HG03135 (cell line): Measurements from ENCODE around the gene OR10H4.
"Not testable (repeated sequence)": the region's sequence is repeated elsewhere in the genome, so short reads cannot be mapped to it uniquely, and the experiment has no call there.

Experiments
- ATAC-seq: cut with Tn5 transposase; IDR thresholded peaks from one replicate; pipeline ENCODE4 v1.9.1; 2021; ENCODE audit warnings: mild to moderate bottlenecking, moderate library complexity; ENCODE audit not compliant: unreplicated experiment

OR10H4 gene

DNA sequence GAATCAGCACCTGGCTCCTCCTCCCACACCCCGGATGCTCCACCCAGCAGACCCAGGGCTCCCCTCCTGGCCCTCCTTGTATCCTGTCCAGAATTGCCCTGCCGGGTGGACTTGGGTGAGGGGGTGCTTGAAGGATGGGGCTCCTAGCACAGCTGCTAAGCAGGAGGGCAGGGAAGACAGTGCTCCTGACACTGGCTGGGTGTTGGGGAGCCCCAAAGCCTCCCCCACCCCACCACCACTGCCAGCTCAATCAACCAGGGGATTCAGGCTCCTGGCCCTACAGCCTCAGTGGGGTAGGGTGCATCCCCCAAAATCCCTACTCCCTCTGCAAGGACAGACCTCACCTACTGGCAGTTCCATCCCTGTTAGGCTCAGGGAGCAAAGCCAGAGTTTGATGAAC lies 11.9 kb upstream of the OR10H4 start:
- ATAC-seq = no peak

- no peak for ATAC-seq
These were observed 11.0 kb upstream of the OR10H4 start for GRCh38 chr19:15937771-15938170.

DNA sequence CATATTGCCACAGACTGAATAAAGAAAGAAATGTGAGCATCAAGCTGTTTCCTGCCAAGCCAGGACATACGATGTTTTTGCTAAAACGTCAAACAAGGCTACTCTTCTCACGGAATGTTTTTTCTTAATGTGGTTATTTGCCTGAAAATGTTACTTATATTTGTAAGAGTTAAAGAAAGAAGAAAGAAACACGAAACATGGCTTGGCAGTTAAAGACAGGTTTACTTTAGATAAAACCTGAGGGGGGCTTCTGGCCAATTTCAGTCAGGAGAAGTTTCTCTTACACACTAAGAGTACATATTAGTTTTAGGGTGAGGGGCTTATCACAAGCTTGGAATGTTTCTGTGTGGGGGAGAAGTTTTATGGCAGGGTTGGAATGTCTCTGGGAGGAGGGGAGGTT lies 4.4 kb upstream of the OR10H4 start:
- no peak for ATAC-seq

GRCh38 chr19:15945301-15945700 lies 3.5 kb upstream of the OR10H4 start:
- ATAC-seq = no peak

DNA sequence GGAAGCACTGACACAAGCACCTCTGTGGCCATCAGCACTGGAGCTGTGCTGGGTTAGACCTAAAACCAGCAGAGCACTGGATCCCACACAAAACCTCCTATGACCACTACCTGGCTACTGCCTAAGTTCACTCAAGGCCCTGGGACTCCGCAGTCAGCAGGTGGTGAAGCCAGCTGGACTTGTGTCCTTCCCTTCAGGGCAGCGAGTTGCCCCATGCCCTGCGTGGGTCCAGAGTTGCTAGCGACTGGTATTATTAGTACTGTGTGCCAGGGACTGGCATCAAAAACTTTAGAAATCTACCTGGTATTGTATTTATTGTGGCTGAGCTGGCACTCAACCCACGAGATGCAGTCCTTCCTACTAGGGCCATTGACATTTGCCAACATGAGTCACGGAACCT lies 6.0 kb downstream of the OR10H4 start:
- no peak for ATAC-seq

DNA sequence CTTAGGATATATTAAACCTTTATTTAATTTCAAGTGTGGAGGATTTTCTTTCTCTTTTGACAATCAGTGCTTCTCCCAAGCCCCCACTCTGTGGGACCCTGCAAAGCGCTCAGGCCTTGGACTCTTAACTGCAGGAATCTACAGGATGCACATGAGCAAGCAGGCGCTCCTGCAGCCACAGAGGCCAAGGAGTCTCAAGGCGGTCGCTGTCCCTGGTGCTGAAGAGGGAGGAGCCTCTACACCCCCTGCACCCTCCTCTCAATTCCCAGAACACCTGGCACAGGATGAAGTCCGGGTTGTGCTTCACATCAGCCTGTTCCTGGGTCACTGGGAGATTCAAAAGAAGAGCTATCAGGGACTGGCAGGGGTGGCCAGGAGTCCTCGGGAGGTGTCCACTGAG lies 13.5 kb downstream of the OR10H4 start:
- no peak for ATAC-seq

GRCh38 chr19:15964231-15964630 lies 15.4 kb downstream of the OR10H4 start:
- no peak for ATAC-seq

DNA sequence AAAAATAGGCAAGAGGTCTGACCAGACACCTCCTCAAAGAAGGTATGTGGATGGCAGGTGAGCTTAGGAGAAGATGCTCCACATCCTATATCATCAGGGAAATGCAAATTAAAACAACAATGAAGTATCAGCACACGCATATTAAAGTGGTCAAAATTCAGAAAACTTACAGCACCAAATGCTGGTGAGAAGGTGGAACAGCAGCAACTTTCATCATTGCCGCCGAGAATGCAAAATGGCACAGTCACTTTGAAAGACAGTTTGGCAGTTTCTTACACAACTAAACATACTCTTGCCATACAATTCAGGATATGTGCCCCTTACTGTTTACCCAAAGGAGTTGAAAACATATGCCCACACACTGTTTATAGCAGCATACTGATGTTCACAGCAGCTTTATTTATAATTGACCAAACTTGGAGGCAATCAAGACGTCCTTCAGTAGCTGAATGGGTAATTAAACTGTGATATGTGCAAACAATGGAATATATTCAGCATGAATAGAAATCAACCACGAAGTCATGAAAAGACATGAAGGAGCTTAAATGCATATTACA lies 22.5 kb downstream of the OR10H4 start:
- ATAC-seq = no peak

- ATAC-seq = not testable (repeated sequence)
These were observed 23.2 kb downstream of the OR10H4 start for GRCh38 chr19:15972043-15972442.

DNA sequence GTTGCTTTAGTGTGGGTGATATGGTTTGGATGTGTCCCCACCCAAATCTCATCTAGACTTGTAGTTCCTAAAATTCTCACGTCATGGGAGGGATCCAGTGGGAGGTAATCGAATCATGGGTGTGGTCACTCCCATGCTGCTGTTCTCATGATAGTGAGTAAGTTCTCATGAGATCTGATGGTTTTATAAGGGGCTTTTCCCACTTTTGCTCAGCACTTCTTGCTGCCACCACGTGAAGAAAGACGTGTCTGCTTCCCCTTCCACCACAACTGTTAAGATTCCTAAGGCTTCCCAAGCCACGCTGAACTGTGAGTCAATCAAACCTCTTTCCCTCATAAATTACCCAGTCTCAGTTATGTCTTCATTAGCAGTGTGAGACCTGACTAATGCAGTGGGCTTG lies 26.0 kb downstream of the OR10H4 start:
- no peak for ATAC-seq

- ATAC-seq = no peak
These were observed 28.3 kb downstream of the OR10H4 start for GRCh38 chr19:15976836-15977689.

DNA sequence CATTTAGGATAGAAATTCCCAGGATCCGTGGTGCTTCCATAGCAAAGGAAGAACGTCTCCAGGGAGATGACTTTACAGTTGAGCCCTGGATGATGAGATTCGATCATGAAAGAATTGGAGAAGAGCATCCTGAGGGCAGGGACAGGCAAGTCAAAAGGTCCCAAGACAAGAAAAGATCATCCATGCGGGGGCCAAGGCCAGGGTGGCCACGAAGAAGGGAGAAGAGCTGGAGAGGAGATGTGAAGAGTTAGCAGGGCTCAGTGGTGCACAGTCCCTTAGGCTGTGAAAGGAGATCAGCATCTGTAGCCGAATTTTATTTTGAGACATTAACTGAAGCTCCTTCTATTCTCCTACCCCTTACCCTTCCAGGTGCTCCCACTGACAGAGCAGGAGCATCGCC lies 28.9 kb downstream of the OR10H4 start:
- no peak for ATAC-seq

- ATAC-seq = no peak
These were observed 30.5 kb downstream of the OR10H4 start for GRCh38 chr19:15979293-15979692.

- not testable (repeated sequence) for ATAC-seq
These were observed 37.0 kb downstream of the OR10H4 start for GRCh38 chr19:15985831-15986230.

GRCh38 chr19:15986701-15987100 lies 37.9 kb downstream of the OR10H4 start:
- no peak for ATAC-seq

DNA sequence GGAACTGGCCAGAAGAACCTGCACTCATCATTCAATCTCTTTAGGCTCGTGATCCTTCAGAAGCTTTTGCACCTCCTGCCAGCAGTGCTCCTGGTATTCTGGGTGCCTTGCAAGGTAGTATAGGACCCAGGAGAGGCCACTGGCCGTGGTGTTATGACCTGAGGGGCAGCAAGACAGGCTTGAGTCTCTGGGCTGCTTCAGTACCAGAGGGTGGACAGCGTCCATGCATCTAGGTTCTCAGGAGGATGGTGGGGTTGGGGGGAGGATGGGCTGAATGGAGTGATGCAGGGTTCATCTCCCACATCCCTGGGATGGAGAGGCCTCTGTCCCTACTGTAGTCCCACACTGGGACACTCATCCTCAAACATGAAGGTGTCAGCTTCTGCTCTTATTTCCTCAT lies 41.1 kb downstream of the OR10H4 start:
- no peak for ATAC-seq

DNA sequence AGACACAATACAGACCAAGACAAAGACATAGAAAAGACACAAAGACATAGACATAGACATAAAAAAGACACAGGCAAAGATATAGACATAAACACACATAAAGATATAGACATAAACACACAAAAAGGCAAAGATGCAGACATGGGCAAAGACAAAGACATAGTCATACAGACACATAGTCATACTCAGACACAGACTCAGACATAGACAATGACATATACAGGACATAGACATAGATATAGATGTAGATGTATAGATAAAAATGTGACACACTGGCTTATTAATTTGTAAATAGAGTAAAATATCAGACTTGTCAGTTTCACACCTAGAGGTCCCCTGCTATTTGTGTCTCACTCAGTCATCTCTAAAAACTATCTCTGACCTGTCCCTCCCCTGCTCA lies 42.8 kb downstream of the OR10H4 start:
- ATAC-seq = no peak

DNA sequence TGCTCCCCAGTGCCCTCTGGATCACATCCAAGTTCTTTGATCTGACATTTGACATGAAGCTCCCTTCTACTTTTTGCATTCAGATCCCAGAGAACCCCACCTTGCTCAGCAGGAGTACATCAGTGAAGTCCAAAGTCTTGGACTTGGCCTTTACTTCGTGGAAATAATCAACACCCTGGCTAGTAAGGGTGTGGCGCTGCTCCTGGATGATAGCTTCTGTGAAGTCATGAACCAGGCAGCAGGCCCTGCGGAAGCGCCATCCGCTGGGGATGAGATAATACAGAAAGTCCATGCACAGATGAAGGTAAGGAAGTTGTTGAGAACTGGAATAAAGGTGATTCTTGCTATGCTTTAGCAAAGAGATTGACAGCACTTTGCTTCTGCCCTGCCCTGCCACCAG lies 43.2 kb downstream of the OR10H4 start:
- ATAC-seq = no peak

DNA sequence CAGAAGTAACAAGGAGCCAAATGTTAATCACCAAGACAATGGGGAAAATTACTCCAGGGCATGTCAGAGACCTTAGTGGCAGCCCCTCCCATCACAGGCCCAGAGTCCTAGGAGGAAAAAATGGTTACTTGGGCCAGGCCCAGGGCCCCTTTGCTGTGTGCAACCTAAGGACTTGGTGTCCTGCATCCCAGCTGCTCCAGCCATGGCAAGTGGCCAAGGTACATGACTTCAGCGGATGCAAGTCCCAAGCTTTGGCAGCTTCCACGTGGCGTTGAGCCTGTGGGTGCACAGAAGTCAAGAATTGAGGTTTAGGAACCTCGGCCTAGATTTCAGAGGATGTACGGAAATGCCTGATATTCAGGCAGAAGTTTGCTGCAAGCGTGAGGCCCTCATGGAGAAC lies 46.7 kb downstream of the OR10H4 start:
- ATAC-seq = no peak

- no peak for ATAC-seq
These were observed 49.4 kb downstream of the OR10H4 start for GRCh38 chr19:15998166-15998565.
